Activated T-cell treated with anti-CD3 and anti-CD28 coated beads, Interleukin-2, amount 50 U/mL, for 4 hours (primary cell): Measurements from ENCODE around the gene SPAG5. TPM values are rescaled to one million over a fixed set of nuclear protein-coding genes. Genes with fewer than 3 reads are reported as not detected.

Experiments
- ATAC-seq, 2 donors: fragments of 200-7000 bp; cut with Tn5 transposase; one replicate each; pipeline ENCODE4 v1.10.0; 2021
- DNase-seq: peaks from one replicate; pipeline ENCODE4 v3.0.0-alpha.2; 2020
- H3K27me3 Mint-ChIP-seq: one replicate; pipeline ENCODE4 v1.8.0; 2021; ENCODE audit warnings: low read depth, mixed read lengths
- H3K36me3 Mint-ChIP-seq: one replicate; pipeline ENCODE4 v1.8.0; 2022; ENCODE audit warnings: mixed read lengths; ENCODE audit not compliant: insufficient read depth
- H3K4me1 Mint-ChIP-seq: one replicate; pipeline ENCODE4 v1.8.0; 2021; ENCODE audit warnings: low read depth, mixed read lengths
- H3K4me3 Mint-ChIP-seq: one replicate; pipeline ENCODE4 v1.8.0; 2021; ENCODE audit warnings: mild to moderate bottlenecking, moderate library complexity, mixed read lengths
- H3K9me3 Mint-ChIP-seq: one replicate; pipeline ENCODE4 v1.8.0; 2021; ENCODE audit warnings: mixed read lengths
- total RNA-seq, 3 donors: library from RNA; stranded (reverse); gene quantifications; one replicate each; pipeline ENCODE4 v1.2.1, GENCODE V29; 2021

SPAG5 gene
- total RNA-seq, 3 donors from 2014 or later = 23.8 to 30.4 (median 30.1) TPM

GRCh38 chr17:28549236-28550132 lies 49.3 kb downstream of the SPAG5 start:
- Mint-ChIP-seq H3K27me3 (no peaks in the 10 kb centered on the region), H3K36me3 (peaks cover 12% of the 10 kb centered on the region), H3K4me1 (peaks cover 53% of the 10 kb centered on the region), H3K9me3 (no peaks in the 10 kb centered on the region), H3K4me3 (peak overlapping the region; percentile 31)
- peak; percentile 28 for DNase-seq
- ATAC-seq = peak; percentile 53 to 58

DNA sequence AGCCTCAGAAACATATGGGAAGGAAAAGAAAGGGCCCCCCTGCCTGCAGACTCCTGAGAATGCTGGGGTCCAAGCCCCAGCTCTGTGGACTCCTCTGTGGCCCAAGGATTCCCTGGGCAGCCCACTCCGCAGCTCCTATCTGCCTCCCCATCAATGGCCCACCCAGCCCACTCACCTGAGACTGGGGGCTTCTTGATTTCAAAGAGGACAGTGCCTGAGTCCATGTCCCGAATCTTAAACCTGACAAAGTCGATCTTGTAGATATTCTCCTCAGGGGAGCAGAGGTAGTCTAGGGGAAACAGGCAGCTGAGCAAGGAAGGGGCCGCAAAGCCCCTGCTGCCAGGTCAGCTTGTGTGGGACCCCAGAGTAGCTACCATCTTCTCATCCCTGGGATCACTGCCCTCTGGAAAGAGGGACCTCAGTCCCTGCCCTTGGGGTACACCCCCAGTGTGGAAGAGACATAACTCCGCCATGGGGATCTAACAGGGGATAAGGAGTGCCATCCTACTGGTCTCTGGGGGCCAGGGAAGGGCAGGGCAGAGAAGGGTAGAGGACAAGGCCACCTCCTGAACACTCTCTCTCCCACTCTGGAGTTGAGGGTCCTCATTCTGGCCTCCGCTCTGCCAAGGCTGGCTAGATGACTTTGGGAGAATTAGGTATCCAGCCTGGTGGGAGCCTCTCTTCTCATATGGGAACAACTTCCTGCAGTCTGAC lies 50.3 kb downstream of the SPAG5 start:
- Mint-ChIP-seq H3K4me3 (no peak overlapping the region), H3K4me1 (peaks cover 53% of the 10 kb centered on the region), H3K27me3 (no peaks in the 10 kb centered on the region), H3K36me3 (peaks cover 5% of the 10 kb centered on the region), H3K9me3 (no peaks in the 10 kb centered on the region)
- DNase-seq (no peak), ATAC-seq (no peak)

GRCh38 chr17:28547623-28548416 lies 51.0 kb downstream of the SPAG5 start:
- DNase-seq (peak; percentile 49), ATAC-seq (peak; percentile 24 to 33)
- Mint-ChIP-seq H3K27me3 (no peaks in the 10 kb centered on the region), H3K4me1 (peaks cover 48% of the 10 kb centered on the region), H3K9me3 (no peaks in the 10 kb centered on the region), H3K4me3 (no peak overlapping the region), H3K36me3 (no peaks in the 10 kb centered on the region)

DNA sequence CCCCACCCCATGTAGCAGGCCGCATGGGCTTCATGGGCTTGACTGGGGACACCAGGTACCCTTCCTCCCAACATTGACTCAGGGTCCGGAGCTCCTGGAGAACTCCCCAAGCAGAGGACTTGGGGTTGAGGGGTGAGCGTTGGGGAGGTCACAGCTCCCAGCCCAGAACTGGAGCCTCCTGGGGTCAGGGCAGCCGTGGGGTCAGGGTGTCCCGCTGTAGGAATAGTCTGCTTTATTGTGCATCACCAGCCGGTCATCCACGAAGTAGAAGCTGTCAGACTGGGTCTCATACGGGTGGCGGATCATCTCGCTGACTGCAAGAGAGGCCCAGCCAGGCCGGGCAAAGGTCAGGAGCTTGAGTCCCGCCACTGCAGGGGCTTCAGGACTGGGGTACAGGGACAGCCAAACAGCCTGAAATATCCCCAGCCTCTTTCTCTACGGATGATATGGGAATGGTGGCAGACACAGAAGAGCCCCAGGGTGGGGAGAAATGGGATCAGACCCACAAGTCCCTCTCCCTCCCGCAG lies 51.7 kb downstream of the SPAG5 start:
- peaks cover 45% of the 10 kb centered on the region for H3K4me1 Mint-ChIP-seq
- DNase-seq = no peak
- no peak for ATAC-seq
- no peak overlapping the region for H3K4me3 Mint-ChIP-seq
- no peaks in the 10 kb centered on the region for H3K27me3 Mint-ChIP-seq
- no peaks in the 10 kb centered on the region for H3K9me3 Mint-ChIP-seq
- H3K36me3 Mint-ChIP-seq = no peaks in the 10 kb centered on the region

DNA sequence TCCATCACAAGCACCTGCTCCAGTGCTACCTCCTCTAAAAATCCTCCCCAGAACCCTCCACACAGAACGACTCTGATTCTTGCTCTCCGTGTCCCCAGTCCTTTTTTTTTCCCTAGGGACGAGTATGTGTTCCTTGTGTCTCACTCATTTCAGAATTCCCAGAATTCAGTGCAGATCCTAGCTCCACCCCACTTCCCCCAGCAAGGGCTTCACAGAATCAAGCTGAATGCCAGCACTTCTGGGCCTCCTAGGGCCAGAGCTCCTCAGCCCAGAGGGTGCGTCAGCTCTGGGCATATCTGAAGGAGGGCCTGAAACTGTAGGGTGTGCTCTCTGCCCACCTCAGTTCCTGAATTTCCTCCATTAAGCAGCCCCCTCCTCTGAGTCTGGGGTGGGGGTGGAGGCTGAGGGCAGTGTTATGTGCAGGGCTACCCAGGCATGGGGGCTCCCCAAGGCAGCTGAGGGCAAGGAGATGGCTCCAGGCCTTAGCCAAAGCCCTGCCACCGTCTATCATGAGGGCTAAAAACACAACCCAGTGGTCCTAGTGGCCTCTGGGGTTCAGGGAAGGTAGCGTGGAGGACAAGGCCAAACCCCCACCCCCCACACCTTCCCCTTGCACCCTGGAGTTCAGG lies 52.9 kb downstream of the SPAG5 start:
- Mint-ChIP-seq H3K4me1 (peaks cover 35% of the 10 kb centered on the region), H3K9me3 (no peaks in the 10 kb centered on the region), H3K36me3 (no peaks in the 10 kb centered on the region), H3K4me3 (no peak overlapping the region), H3K27me3 (no peaks in the 10 kb centered on the region)
- no peak for DNase-seq
- no peak for ATAC-seq

DNA sequence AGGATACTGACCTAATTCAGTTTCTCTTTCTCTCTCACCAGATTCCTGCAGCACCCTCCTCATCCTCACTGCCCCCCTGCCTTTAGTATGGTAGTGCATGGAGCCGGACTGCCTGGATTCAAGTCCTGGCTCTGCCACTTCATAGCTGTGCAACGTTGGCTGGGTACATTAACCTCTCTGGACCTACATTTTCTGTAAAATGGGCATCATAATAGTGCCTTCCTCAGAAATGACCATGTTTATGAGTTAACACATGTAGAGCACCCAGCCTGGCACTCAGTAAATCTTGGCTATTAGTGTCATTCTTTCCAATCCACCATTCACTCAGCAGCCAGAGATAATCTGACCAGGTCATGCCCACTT lies 53.7 kb downstream of the SPAG5 start:
- H3K9me3 Mint-ChIP-seq = no peaks in the 10 kb centered on the region
- no peak overlapping the region for H3K4me3 Mint-ChIP-seq
- H3K4me1 Mint-ChIP-seq = peaks cover 27% of the 10 kb centered on the region
- H3K27me3 Mint-ChIP-seq = no peaks in the 10 kb centered on the region
- H3K36me3 Mint-ChIP-seq = no peaks in the 10 kb centered on the region
- ATAC-seq = no peak
- no peak for DNase-seq

DNA sequence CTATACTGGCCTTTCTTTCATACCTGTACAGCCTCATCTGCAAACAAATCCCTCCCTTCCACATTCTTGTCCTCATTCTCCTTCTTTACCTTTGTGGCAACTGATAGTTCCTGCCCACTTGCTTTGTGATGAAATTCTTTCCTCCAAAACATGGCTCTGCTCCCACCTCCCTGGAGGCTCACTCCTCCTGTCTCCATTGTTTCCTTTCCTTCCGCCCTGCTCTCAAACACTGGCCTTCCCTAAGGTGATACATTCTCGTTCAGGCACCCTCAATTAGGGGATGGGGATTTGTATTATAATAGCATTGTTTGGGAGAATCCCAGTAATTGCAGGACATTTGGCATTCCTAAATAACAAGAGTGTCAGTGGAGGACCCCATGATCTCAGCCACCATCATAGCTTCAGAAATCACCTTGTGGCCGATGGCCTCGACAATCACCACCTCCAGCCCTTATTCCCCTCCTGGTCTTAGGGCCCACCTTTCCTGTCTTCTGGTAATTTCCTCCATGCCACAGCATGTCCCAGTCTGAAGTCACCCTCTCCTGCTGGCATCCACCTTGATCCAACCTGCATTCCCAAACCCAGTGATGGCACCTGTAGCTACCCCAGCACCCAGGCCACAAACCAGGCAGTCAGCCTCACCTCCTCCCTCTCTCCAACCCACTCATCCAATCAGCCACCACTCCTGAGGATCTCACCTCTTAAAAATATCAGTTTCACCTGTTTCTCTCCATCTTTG lies 54.3 kb downstream of the SPAG5 start:
- no peaks in the 10 kb centered on the region for H3K36me3 Mint-ChIP-seq
- no peak for ATAC-seq
- DNase-seq = no peak
- no peaks in the 10 kb centered on the region for H3K27me3 Mint-ChIP-seq
- peaks cover 21% of the 10 kb centered on the region for H3K4me1 Mint-ChIP-seq
- no peak overlapping the region for H3K4me3 Mint-ChIP-seq
- no peaks in the 10 kb centered on the region for H3K9me3 Mint-ChIP-seq

- DNase-seq = no peak
- Mint-ChIP-seq H3K4me3 (no peak overlapping the region), H3K9me3 (no peaks in the 10 kb centered on the region), H3K36me3 (no peaks in the 10 kb centered on the region), H3K4me1 (no peaks in the 10 kb centered on the region), H3K27me3 (peaks cover 1% of the 10 kb centered on the region)
- ATAC-seq = no peak
Measured at GRCh38 chr17:28541439-28541838, 57.4 kb downstream of the SPAG5 start.

DNA sequence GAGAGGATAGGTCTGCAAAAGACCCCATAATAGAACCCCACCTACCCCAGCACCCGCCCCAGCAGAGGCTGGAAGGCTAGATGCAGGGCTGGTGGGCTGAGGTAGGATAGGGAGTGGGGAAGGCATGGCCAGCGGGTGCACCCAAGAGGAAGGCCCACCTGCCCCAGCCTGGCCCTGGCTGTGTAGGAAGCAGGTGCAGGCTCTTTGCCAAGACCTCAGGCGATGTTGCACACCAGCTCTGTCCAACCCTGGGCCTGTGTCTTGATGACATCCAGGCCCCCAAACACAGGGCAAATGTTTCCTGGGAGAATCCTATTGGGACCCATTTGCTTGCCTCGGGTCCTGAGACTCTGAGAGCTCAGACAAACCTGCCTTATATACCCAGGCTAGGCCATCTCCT lies 58.6 kb downstream of the SPAG5 start:
- Mint-ChIP-seq H3K36me3 (no peaks in the 10 kb centered on the region), H3K4me1 (no peaks in the 10 kb centered on the region), H3K27me3 (peaks cover 1% of the 10 kb centered on the region), H3K9me3 (no peaks in the 10 kb centered on the region), H3K4me3 (no peak overlapping the region)
- DNase-seq = no peak
- ATAC-seq = peak in 1 of 2 donors; percentile 22

- H3K4me1 Mint-ChIP-seq = no peaks in the 10 kb centered on the region
Measured at GRCh38 chr17:28538296-28538895, 60.4 kb downstream of the SPAG5 start.

GRCh38 chr17:28537219-28537610 lies 61.6 kb downstream of the SPAG5 start:
- Mint-ChIP-seq H3K27me3 (peaks cover 1% of the 10 kb centered on the region), H3K9me3 (no peaks in the 10 kb centered on the region), H3K4me3 (no peak overlapping the region), H3K36me3 (no peaks in the 10 kb centered on the region), H3K4me1 (no peaks in the 10 kb centered on the region)
- ATAC-seq (no peak), DNase-seq (no peak)

More at GRCh38 chr17:28538296-28538895, 60.4 kb downstream of the SPAG5 start:
- Mint-ChIP-seq H3K4me3 (no peak overlapping the region), H3K9me3 (no peaks in the 10 kb centered on the region), H3K36me3 (no peaks in the 10 kb centered on the region), H3K27me3 (peaks cover 1% of the 10 kb centered on the region)
- ATAC-seq = no peak
- no peak for DNase-seq

GRCh38 chr17:28536532-28537218 lies 62.1 kb downstream of the SPAG5 start:
- Mint-ChIP-seq H3K36me3 (no peaks in the 10 kb centered on the region), H3K4me1 (no peaks in the 10 kb centered on the region), H3K27me3 (peaks cover 1% of the 10 kb centered on the region), H3K9me3 (no peaks in the 10 kb centered on the region), H3K4me3 (no peak overlapping the region)
- DNase-seq = no peak
- ATAC-seq = no peak
